CD4-positive, alpha-beta T cell (primary cell): ENCODE results near the gene ATP2B1. TPM values are rescaled to one million over a fixed set of nuclear protein-coding genes. Genes with fewer than 3 reads are reported as not detected.

ENCODE experiments used
- ATAC-seq: fragments of 200-7000 bp; cut with Tn5 transposase; one replicate; pipeline ENCODE4 v1.10.0; 2022; ENCODE audit warnings: mild to moderate bottlenecking; ENCODE audit not compliant: poor library complexity
- CTCF ChIA-PET: fragments of 350-600 bp; sonication (Branson Sonifier 250); formaldehyde crosslinking; loops from one replicate; lab custom pipeline; 2021; ENCODE audit warnings: antibody characterized with exemption, inconsistent platforms; lab: Charles Lee
- POLR2A ChIA-PET: fragments of 350-600 bp; sonication (Branson Sonifier 250); formaldehyde crosslinking; loops from one replicate; lab custom pipeline; 2021; ENCODE audit warnings: antibody characterized with exemption, inconsistent platforms; lab: Charles Lee
- DNase-seq, 14 experiments: peaks; one replicate each; pipeline ENCODE4 v3.0.0-alpha.2; 2013 to 2020; ENCODE audit warnings: mixed read lengths in 2 of 14
- H3K27ac ChIP-seq, 2 donors: one replicate each; pipeline versions ENCODE4 v1.5.1 to v1.7.0; 2013; ENCODE audit warnings: low read length in 2 of 2, low read depth in 1 of 2, mild to moderate bottlenecking in 1 of 2
- H3K27me3 ChIP-seq, 2 experiments: 1 replicate in 1 of 2; 2 replicates in 1 of 2; pipeline versions ENCODE4 v1.6.1 to v1.7.0; 2013; ENCODE audit warnings: low read length in 2 of 2, control low read depth in 1 of 2, mild to moderate bottlenecking in 1 of 2, moderate library complexity in 1 of 2; ENCODE audit not compliant: insufficient read depth in 2 of 2, control insufficient read depth in 1 of 2
- H3K36me3 ChIP-seq: one replicate; pipeline ENCODE4 v1.6.1; 2013; ENCODE audit warnings: low read length, control low read depth; ENCODE audit not compliant: insufficient read depth
- H3K4me1 ChIP-seq: one replicate; pipeline ENCODE4 v1.6.1; 2013; ENCODE audit warnings: low read length, control low read depth; ENCODE audit not compliant: insufficient read depth
- H3K4me3 ChIP-seq: one replicate; pipeline ENCODE4 v1.5.1; 2013; ENCODE audit warnings: mild to moderate bottlenecking, low read length, moderate library complexity
- H3K9me3 ChIP-seq, 2 experiments: 1 replicate in 1 of 2; 2 replicates in 1 of 2; pipeline versions ENCODE4 v1.6.1 to v1.7.0; 2013; ENCODE audit warnings: low read length in 2 of 2, mild to moderate bottlenecking in 2 of 2, control low read depth in 1 of 2, moderate library complexity in 1 of 2; ENCODE audit not compliant: control insufficient read depth in 1 of 2, insufficient read depth in 1 of 2
- H3K27ac Mint-ChIP-seq: one replicate; pipeline ENCODE4 v1.8.0; 2020; ENCODE audit warnings: mixed read lengths
- H3K27me3 Mint-ChIP-seq: one replicate; pipeline ENCODE4 v1.8.0; 2021; ENCODE audit warnings: mixed read lengths
- H3K36me3 Mint-ChIP-seq: one replicate; pipeline ENCODE4 v1.8.0; 2021; ENCODE audit warnings: low read depth, mixed read lengths
- H3K4me1 Mint-ChIP-seq: one replicate; pipeline ENCODE4 v1.8.0; 2021; ENCODE audit warnings: low read depth, mixed read lengths
- H3K4me3 Mint-ChIP-seq: one replicate; pipeline ENCODE4 v1.8.0; 2020; ENCODE audit warnings: mild to moderate bottlenecking, mixed read lengths
- H3K9me3 Mint-ChIP-seq: one replicate; pipeline ENCODE4 v1.8.0; 2020; ENCODE audit warnings: mixed read lengths
- intact Hi-C, 2 experiments: fragments of 100-400 bp; cut with DNase I in 1 of 2; cut with micrococcal nuclease in 1 of 2; formaldehyde crosslinking; loops; one replicate each; pipeline versions ENCODE4 v1.15.1 to v1.9.0; 2023 to 2025; cut with DNase I, micrococcal nuclease
- total RNA-seq, 174 experiments: library from RNA in 2 of 174; stranded (reverse) in 2 of 174; gene quantifications; one replicate each; pipeline ENCODE4 v1.2.3 and lab custom pipeline; 2021 to 2026
- TF ChIP-seq, protein P1 (sequence below): fragments of 200-600 bp; IDR thresholded peaks from one replicate; pipeline ENCODE4 v1.8.0; 2022; ENCODE audit warnings: antibody characterized with exemption, mild to moderate bottlenecking

ATP2B1 gene
- total RNA-seq, 2 experiments from 2014 or later, result 98.2 to 100 TPM

GRCh38 chr12:89709157-89709994 lies 738 bp upstream of the ATP2B1 start:
- Mint-ChIP-seq H3K27ac (peak overlapping the region; percentile 97), H3K27me3 (no peaks in the 10 kb centered on the region), H3K4me1 (peaks cover 43% of the 10 kb centered on the region), H3K4me3 (peak overlapping the region; percentile 98), H3K36me3 (peaks cover 23% of the 10 kb centered on the region), H3K9me3 (no peaks in the 10 kb centered on the region)
- Histone ChIP-seq H3K27ac (peak overlapping the region; percentile 88 to 97), H3K27me3 (no peaks in the 10 kb centered on the region), H3K36me3 (no peaks in the 10 kb centered on the region), H3K4me1 (peaks cover 25% of the 10 kb centered on the region), H3K4me3 (peak overlapping the region; percentile 99), H3K9me3 (no peaks in the 10 kb centered on the region)
- POLR2A ChIA-PET, result interaction anchor here (0.6 to 3.5 kb wide), 57 partner anchors 9 to 1568 kb away, joined by 3 to 82 read pairs (median 5); partner anchors contain the start of genes CEP290, DUSP6, GALNT4 and POC1B
- DNase-seq (peak; percentile 97 to 100 (median 99)), ATAC-seq (peak; percentile 77)
- CTCF ChIA-PET, result interaction anchor here (0.7 to 2.6 kb wide), 10 partner anchors 8 to 394 kb away, joined by 3 to 8 read pairs (median 4); partner anchors contain the start of gene GALNT4
- intact Hi-C loops, result loop anchor here (1.0 to 10.0 kb wide), 6 partner anchors 47 to 395 kb away; partner anchors contain the start of gene POC1B (in 2 of the 2)
- TF ChIP-seq, protein P1, sequence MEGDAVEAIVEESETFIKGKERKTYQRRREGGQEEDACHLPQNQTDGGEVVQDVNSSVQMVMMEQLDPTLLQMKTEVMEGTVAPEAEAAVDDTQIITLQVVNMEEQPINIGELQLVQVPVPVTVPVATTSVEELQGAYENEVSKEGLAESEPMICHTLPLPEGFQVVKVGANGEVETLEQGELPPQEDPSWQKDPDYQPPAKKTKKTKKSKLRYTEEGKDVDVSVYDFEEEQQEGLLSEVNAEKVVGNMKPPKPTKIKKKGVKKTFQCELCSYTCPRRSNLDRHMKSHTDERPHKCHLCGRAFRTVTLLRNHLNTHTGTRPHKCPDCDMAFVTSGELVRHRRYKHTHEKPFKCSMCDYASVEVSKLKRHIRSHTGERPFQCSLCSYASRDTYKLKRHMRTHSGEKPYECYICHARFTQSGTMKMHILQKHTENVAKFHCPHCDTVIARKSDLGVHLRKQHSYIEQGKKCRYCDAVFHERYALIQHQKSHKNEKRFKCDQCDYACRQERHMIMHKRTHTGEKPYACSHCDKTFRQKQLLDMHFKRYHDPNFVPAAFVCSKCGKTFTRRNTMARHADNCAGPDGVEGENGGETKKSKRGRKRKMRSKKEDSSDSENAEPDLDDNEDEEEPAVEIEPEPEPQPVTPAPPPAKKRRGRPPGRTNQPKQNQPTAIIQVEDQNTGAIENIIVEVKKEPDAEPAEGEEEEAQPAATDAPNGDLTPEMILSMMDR, result no peak

GRCh38 chr12:89707703-89708564 lies 704 bp downstream of the ATP2B1 start:
- no peaks in the 10 kb centered on the region for H3K27me3 ChIP-seq
- DNase-seq (peak in 13 of 14 experiments; percentile 20 to 66 (median 30)), ATAC-seq (no peak)
- H3K36me3 ChIP-seq, result no peaks in the 10 kb centered on the region
- Mint-ChIP-seq H3K27me3 (no peaks in the 10 kb centered on the region), H3K36me3 (peaks cover 23% of the 10 kb centered on the region), H3K9me3 (no peaks in the 10 kb centered on the region), H3K27ac (peak overlapping the region; percentile 94), H3K4me1 (peaks cover 56% of the 10 kb centered on the region), H3K4me3 (peak overlapping the region; percentile 99)
- intact Hi-C loops, result loop anchor here (2.0 to 10.0 kb wide), 5 partner anchors 46 to 397 kb away; partner anchors contain the start of gene POC1B (in 2 of the 2)
- TF ChIP-seq, protein P1, result no peak
- H3K4me1 ChIP-seq, result peaks cover 25% of the 10 kb centered on the region
- peak overlapping the region; percentile 70 to 88 for H3K27ac ChIP-seq
- ChIA-PET POLR2A (interaction anchor here (0.8 to 3.5 kb wide), 25 partner anchors 8 to 395 kb away, joined by 3 to 82 read pairs (median 7); partner anchors contain the start of genes DUSP6, GALNT4 and POC1B), CTCF (interaction anchor here (1.2 to 2.6 kb wide), 6 partner anchors 54 to 395 kb away, joined by 3 to 8 read pairs (median 5); partner anchors contain the start of gene GALNT4)
- peak overlapping the region; percentile 99 for H3K4me3 ChIP-seq
- H3K9me3 ChIP-seq, result no peaks in the 10 kb centered on the region
